Activated naive CD4-positive, alpha-beta T cell (primary cell): Measurements from ENCODE around the gene MYH10.

ENCODE experiments used
- DNase-seq, 4 experiments: peaks; one replicate each; lab custom pipeline; 2025; lab: John Stamatoyannopoulos, UW

MYH10 gene

DNA sequence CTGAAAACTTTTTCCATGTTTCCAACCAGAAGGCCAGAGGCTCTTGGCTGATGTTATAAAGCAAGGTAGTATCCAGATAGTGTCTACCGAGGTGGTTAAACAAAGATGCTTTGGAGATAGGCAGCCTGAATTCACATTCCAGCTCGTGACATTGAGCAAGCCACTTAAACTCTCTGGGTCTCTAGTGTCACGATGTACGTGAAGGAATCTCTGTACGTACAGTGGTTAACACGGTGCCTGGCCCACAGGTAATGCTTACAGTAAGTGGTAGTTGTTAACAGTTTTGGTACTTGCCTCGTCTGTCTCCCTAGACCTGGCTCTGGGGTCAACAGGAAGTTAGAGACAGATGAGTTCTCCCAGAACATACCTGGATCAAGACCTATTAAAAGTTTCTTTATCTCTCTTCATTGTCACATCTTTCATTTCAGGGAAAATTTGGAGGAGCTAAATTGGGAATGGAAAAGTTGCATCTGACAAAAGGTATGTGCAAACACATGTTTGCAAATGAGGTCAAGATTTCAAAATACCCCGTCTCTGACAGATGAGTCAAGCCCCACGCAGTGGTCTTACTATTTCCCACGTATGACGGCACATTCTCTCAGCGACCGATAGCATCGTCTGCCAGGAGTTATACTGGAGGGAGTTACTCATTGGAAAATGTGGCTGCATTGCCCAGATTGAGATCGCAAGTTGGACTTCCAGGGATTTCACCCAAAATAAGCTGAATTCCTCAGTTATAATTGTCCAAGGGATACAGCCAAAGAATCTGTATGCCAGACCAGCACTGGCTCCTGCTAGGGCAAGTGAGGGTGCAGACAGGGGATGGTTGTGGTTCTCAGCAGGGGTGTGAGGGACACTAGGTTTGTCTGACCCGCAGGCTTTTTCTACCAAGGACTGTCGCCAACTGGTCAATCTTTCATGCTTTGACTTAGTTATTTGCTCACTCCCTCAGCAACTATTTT, 18.9 kb upstream of the MYH10 start:
- no peak for DNase-seq

DNA sequence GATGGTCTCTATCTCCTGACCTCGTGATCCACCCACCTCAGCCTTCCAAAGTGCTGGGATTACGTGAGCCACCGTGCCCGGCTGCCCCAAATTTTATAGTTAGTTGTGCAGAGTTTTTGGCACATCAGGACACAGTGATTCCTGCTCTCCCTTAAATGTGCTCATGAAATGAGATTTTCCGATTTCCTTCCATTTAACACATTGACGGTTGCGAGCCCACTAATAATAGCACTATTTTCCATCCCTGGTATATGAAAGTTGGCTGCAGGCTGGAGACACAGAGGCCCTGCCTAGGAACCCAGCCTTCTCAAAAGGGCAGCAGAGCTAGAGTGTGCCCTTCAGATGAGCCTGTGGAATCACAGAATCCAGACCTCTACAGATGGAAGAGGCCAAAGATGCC, 17.4 kb upstream of the MYH10 start:
- no peak for DNase-seq

DNA sequence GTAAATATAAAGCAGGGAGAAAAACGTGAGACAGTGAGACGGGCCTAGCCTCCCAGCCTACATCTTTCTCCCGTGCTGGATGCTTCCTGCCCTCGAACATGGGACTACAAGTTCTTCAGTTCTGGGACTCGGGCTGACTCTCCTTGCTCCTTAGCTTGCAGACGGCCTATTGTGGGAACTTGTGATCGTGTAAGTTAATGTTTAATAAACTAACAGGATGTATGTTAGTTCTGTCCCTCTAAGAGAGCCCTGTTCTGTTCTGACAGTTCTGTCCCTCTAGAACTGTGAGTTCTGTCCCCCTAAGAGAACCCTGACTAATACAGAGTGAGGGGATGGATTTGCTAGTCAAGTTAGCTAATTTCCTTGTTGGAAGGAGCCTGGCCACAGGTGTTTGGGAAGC, 16.7 kb upstream of the MYH10 start:
- no peak for DNase-seq

- DNase-seq: no peak
Measured at GRCh38 chr17:8644507-8644902, 14.0 kb upstream of the MYH10 start.

GRCh38 chr17:8643855-8644506, 13.5 kb upstream of the MYH10 start:
- no peak for DNase-seq

DNA sequence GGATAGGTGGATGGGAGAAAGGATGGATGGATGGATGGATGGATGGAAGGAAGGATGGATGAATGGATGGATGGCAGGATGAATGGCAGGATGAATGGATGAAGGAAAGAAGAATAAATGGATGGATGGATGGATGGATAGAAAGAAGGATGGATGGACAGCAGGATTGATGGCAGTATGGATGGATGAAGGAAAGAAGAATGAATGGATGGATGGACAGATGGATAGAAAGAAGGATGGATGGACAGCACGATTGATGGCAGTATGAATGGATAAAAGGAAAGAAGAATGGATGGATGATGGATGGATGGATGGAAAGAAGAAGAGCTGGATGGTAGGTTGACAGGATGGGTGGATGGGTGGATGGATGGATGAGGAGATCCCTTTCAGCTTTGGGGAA, 9.2 kb upstream of the MYH10 start:
- DNase-seq: no peak

GRCh38 chr17:8632061-8632460, 1.5 kb upstream of the MYH10 start:
- DNase-seq: no peak

GRCh38 chr17:8631554-8631877, 991 bp upstream of the MYH10 start:
- DNase-seq: no peak

DNA sequence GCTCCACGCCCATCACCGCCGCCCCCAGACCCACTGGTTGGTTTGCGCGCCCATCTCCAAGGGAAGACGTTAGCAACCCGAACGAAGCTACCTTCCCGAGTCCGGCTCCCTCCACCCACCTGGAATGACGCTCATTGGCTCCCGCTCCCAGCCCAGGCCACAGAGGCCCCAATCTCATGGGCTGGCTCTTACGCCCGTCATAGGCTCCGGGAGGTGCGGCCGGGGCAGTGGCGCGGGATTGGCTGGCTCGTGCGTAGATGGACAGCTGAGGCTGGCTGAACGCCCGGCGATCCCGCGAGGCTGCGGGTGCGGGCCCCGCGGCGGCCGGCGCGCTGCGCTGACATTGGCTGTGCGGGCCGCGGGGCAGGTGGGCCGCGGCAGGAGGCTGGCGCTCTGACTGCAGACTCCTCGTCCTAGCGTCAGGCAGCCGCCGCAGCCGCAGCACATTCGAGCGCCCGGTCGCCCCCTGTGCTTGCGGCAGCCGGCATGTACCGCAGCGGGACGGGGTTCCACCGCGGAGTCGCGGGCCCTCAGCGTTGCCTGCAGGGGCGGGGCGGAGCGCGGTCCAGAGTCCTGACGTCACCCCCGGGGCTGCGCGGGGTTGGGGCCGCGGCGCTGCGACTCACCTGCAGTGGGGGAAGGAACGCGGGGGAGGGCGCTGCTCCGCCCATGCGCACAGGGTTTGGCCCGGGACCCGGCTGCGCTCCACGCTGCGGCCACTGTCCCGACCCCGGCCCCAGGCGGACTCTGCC, 453 bp upstream of the MYH10 start:
- peak; percentile 37 to 81 (median 61) for DNase-seq

DNA sequence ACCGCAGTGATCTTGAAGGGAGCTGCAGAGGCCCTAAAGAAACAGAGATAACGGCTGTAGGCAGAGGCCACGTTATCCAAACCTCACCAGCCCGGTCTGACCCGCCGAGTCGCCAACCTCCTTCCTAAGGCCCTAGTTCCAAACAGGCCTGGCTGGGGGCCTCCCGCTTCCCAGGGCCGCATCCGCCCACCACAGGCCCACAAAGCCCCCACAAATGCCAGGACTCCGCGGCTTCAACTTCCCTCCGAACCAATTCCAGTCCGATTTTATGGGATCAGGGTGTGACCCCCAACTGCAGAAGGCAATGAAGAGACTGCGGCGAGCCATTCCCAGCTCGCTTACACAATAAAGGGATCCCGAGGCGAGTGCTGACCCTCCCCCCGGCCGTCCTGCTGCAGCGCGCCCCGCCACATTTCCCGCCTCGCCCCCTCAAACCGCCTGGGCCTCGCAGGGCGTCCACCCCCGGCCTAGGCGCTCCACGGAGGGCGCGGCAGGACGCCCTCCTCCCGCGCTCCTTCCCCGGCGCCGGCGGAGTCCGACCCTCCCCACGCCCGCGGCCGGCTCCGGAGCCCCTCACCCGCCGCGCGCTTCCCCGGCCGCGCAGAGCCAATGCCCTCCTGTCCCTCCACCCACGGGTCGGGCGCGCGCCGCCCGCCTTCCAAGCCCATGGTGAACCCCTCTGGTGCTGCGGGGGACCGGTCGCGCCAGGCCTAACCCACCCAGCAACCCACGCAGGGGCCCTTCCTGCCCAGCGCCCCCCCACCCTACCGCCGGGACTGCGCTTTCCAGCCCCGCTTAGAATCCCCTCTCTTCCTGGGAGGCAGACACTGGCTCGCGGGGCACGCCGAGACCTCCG, 926 bp downstream of the MYH10 start:
- DNase-seq: peak in 1 of 4 experiments; percentile 3

DNA sequence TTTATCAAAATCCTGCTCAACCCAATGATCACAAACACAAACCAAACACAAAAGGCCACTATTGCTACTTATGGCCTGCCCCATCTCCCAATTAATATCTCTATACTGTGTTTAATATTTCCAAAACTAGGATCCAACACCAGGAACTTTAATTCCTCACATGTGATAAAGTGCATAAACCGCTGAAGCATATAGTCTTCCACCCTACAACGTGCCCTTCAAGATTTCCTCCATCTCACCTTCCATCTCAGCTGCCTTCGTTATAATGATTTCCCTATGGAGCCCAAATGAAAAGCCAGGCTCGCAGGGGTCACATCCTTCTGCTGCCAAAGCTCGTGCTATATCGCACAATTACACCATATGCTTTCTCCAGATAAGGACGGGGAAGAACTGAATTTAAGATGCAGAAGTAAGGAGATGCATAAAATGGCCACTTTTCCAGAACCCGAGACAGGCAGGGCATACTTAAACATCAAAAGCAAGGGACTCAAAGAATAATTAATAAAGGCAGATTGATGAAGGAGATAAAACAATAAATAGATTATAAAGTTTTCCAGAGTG, 1.8 kb downstream of the MYH10 start:
- DNase-seq: no peak

GRCh38 chr17:8628172-8628571, 2.4 kb downstream of the MYH10 start:
- DNase-seq: no peak

DNA sequence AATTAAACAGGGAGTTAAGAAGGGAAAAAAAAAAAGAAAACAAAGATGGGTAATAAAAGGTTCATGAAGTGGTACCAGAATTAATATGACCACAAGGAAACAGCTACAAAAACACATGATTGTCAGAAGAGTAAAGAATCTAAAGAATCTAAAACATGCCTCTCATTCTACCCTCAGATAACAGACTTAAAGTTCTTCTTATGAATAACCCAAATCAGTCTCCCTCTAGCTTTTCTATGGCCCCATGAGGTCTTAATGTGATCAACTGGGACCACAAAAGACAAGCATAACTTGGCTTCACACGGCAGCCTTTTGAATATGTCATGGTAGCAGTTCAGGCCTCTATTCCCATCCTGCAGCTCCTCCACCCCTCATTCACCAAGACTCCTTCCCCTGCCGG, 6.9 kb downstream of the MYH10 start:
- DNase-seq: no peak

- DNase-seq: no peak
Measured at GRCh38 chr17:8622191-8622590, 8.3 kb downstream of the MYH10 start.

DNA sequence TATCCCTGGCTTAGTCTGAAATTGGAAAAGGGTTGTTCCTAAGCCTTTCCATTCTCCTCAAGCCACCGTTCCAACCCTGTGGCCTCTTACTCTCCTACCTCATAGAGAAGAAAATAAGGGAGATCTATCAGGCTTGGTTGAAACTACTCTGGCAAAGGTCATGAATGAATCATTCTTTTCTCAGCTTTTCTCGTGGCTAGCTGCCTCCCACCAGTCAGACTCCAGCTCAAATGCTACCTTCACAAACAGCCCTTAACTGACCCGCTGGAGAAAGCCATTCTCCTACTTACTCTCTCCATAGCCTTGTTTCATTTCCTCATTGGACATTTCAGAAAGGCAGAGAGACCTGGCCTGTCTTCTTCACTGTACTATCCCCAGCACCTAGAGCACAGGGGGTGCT, 8.9 kb downstream of the MYH10 start:
- DNase-seq: no peak

- DNase-seq: no peak
Measured at GRCh38 chr17:8619294-8619693, 11.2 kb downstream of the MYH10 start.

GRCh38 chr17:8618825-8619224, 11.7 kb downstream of the MYH10 start:
- DNase-seq: no peak

DNA sequence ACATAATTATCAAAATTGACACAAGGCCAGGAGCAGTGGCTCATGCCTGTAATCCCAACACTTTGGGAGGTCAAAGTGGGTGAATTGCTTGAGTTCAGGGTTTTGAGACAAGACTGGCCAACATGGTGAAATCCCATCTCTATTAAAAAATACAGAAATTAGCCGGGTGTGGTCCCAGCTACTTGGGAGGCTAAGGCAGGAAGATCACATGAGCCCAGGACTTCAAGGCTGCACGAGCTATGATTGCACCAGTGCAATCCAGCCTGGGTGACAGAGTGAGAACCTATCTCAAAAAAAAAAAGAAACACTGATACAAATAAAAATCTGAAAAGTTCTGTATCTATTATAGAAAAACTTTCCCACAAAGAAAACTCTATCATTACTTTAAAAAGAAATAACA, 15.5 kb downstream of the MYH10 start:
- DNase-seq: no peak

DNA sequence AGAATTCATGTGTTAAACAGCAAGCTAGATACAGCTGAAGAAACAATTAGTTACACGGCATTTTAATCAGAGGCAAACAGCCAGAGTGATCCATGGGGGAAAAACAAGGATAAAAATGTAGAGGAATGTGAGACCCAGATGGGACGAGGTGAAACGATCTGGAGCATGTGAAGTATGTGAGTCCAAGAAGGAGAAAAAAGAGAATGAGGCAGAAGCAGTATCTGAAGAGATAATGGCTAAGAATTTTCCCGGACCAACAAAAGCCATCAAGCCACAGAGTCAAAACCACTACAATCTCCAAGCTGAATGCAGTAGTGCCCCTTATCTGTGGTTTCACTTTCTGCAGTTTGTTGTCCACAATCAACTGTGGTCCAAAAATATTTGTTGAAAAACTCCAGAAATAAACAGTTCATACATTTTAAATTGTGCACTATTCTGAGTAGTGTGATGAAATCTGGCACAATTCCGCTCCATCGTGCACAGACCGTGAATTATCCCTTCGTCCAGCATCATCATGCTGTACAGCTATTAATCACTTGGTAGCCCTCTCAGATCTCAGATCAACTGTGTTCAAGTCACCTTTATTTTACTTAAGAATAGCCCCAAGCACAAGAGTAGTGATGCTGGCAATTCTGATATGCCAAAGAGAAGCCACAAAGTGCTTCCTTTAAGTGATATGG, 18.8 kb downstream of the MYH10 start:
- DNase-seq: no peak

DNA sequence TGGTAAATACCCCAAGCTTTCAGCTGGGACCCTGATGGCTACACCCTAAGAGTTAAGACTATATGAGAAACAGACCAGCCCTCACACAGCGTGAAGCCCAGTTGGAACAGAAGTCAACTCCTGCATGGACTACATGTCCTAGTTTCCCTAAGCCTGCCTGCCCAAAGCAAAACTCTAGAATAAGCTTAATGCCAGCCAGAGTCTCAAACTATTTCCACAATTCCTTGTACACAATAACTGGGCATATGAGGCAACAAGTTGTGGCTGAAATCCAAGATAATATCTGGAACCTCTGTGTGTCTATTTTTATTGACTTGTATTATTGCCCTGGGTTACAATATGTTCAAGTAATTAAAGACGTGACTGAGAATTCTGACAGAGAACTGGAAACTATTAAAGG, 19.4 kb downstream of the MYH10 start:
- DNase-seq: no peak

- no peak for DNase-seq
Measured at GRCh38 chr17:8610558-8610957, 20.0 kb downstream of the MYH10 start.
